ENCODE measurements around the gene RBMS3.
"Not testable (repeated sequence)": the region's sequence is repeated elsewhere in the genome, so short reads cannot be mapped to it uniquely, and the experiment has no call there.

Gene RBMS3

GRCh38 chr3:29991198-29991597, 710.3 kb downstream of the RBMS3 start:
- DNase-seq: no peak

GRCh38 chr3:30002797-30003196, 721.9 kb downstream of the RBMS3 start:
- DNase-seq: no peak

GRCh38 chr3:30003741-30004140, 722.9 kb downstream of the RBMS3 start:
- DNase-seq: no peak

- no peak for DNase-seq
Observed at GRCh38 chr3:30004481-30004880, 723.6 kb downstream of the RBMS3 start.

- no peak for DNase-seq
Observed at GRCh38 chr3:30006111-30006510, 725.2 kb downstream of the RBMS3 start.

GRCh38 chr3:30007668-30008067, 726.8 kb downstream of the RBMS3 start:
- DNase-seq: no peak

- no peak for DNase-seq
Observed at GRCh38 chr3:30011237-30011803, 730.4 kb downstream of the RBMS3 start.

- peak; percentile 59 for DNase-seq
Observed at GRCh38 chr3:30012941-30013543, 732.2 kb downstream of the RBMS3 start.

- no peak for DNase-seq
Observed at GRCh38 chr3:30017901-30018300, 737.0 kb downstream of the RBMS3 start.

GRCh38 chr3:30020380-30020779, 739.5 kb downstream of the RBMS3 start:
- no peak for DNase-seq

- DNase-seq: no peak
Observed at GRCh38 chr3:30024466-30024865, 743.6 kb downstream of the RBMS3 start.

- DNase-seq: no peak
Observed at GRCh38 chr3:30026851-30027250, 746.0 kb downstream of the RBMS3 start.

GRCh38 chr3:30034246-30034991, 753.5 kb downstream of the RBMS3 start:
- DNase-seq: no peak

- no peak for DNase-seq
Observed at GRCh38 chr3:30035935-30036567, 755.2 kb downstream of the RBMS3 start.

- no peak for DNase-seq
Observed at GRCh38 chr3:30040126-30040525, 759.3 kb downstream of the RBMS3 start.

- not testable (repeated sequence) for DNase-seq
Observed at GRCh38 chr3:30041481-30041880, 760.6 kb downstream of the RBMS3 start.

- peak; percentile 59 for DNase-seq
Observed at GRCh38 chr3:30042274-30042859, 761.5 kb downstream of the RBMS3 start.

- DNase-seq: no peak
Observed at GRCh38 chr3:30042916-30043555, 762.2 kb downstream of the RBMS3 start.

- DNase-seq: no peak
Observed at GRCh38 chr3:30044515-30044914, 763.6 kb downstream of the RBMS3 start.

GRCh38 chr3:30048431-30048830, 767.6 kb downstream of the RBMS3 start:
- DNase-seq: no peak

- not testable (repeated sequence) for DNase-seq
Observed at GRCh38 chr3:30050116-30050515, 769.2 kb downstream of the RBMS3 start.

GRCh38 chr3:30059240-30059639, 778.4 kb downstream of the RBMS3 start:
- no peak for DNase-seq

Measured in SHP77 treated with DMSO at 0.1 percent for 48 hours (cell line).